ENCODE results near the gene TK2.
"Not testable (repeated sequence)": the region's sequence is repeated elsewhere in the genome, so short reads cannot be mapped to it uniquely, and the experiment has no call there.

TK2 gene

DNA sequence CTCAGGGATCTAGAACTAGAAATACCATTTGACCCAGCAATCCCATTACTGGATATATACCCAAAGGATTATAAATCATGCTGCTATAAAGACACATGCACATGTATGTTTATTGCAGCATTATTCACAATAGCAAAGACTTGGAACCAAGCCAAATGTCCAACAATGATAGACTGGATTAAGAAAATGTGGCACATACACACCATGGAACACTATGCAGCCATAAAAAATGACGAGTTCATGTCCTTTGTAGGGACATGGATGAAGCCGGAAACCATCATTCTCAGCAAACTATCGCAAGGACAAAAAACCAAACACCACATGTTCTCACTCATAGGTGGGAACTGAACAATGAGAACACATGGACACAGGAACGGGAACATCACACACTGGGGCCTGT lies 48.4 kb downstream of the TK2 start:
- DNase-seq: not testable (repeated sequence)

- not testable (repeated sequence) for DNase-seq
Measured at GRCh38 chr16:66497921-66498320, 52.0 kb downstream of the TK2 start.

DNA sequence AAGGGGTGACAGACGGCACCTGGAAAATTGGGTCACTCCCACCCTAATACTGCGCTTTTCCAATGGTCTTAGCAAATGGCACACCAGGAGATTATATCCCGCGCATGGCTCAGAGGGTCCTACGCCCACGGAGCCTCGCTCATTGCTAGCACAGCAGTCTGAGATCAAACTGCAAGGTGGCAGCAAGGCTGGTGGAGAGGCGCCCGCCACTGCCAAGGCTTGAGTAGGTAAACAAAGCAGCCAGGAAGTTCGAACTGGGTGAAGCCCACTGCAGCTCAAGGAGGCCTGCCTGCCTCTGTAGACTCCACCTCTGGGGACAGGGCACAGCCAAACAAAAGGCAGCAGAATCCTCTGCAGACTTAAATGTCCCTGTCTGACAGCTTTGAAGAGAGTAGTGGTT lies 53.7 kb downstream of the TK2 start:
- not testable (repeated sequence) for DNase-seq

GRCh38 chr16:66495440-66495839 lies 54.5 kb downstream of the TK2 start:
- DNase-seq: no peak

DNA sequence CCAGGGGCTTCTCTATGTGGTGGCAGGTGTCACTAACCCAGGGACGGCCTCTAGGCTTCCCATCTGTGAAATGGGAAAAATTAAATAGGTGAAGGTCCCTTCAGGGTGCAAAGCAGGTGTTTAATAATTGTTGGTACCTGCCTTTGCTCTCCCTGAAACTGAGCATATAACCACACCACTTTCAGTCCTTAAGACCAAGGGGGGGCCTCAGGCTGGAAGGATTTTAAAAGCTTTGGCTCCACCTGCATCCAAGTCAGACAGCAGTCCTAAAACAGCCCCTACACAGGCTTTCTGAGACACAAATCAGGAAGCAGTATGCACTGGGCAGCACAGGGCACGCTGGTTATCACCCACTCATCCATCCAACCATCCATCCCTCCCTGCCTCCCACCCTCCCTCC lies 55.0 kb downstream of the TK2 start:
- no peak for DNase-seq

GRCh38 chr16:66493490-66494401 lies 56.2 kb downstream of the TK2 start:
- DNase-seq: no peak

DNA sequence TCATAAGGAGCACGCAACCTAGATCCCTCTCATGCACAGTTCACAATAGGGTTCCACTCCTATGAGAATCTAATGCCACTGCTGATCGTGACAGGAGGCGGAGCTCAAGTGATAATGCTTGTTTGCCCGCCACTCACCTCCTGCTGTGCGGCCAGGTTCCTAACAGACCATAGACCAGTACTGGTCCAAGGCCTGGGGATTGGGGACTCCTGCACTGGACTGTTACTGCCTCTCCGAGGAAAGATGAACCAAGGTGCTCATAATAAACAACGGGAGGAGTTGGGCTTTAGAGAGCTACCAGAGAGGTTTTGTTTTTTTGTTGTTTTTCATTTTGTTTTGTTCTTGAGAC lies 58.2 kb downstream of the TK2 start:
- no peak for DNase-seq

- DNase-seq: no peak
Measured at GRCh38 chr16:66490774-66491715, 58.9 kb downstream of the TK2 start.

DNA sequence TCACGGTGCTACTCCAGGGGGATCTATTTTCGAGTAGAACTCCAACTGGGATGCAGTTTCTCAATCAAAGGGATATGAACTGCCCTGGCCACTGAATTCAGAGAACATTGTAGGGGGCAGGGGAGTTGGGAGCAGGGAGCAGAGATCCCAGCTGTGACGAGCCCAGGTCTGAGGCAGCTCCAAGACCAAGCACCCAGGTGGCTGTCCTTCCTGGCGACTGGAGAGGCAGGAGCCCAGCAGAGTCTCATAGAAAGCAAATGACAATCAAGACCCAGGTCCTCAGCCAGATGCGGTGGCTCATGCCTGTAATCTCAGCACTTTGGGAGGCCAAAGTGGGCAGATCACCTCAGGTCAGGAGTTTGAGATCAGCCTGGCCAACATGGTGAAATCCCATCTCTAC lies 60.1 kb downstream of the TK2 start:
- DNase-seq: no peak

DNA sequence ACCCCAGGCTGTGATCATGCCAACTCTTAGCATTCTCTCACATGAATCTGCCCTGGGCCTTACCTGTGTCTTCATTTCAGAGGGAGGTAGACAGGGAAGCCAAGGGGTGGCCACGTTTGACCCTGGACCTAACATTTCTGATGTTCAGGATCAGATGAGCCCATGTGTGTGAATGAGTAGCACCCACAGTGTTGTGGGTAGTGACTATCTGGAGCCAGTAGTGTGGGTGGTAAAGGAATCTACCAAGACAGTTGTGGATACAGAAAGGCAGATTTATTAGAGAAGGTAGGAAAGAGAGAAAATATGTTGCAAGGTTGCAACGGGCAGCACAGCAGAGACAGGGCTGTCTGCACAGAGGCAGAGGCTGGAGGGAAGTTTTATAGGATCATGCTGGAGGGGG lies 60.5 kb downstream of the TK2 start:
- no peak for DNase-seq

DNA sequence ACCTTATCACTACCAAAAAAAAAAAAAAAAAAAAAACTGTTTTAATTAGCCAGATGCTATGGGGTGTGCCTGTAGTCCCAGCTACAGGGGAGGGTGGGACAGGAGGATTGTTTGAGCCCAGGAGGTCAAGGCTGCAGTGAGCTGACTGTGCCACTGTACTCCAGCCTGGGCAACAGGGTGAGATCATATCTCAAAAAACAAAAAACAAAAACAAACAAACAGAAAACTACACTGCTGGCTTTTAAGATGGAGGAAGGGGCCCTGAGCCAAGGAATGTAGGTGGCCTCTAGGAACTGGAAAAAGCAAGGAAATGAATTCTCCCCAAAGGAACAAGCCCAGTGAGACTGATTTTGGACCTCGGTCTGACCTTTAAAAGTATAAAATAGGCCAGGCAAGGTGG lies 61.4 kb downstream of the TK2 start:
- DNase-seq: no peak

GRCh38 chr16:66487580-66488275 lies 62.2 kb downstream of the TK2 start:
- no peak for DNase-seq

DNA sequence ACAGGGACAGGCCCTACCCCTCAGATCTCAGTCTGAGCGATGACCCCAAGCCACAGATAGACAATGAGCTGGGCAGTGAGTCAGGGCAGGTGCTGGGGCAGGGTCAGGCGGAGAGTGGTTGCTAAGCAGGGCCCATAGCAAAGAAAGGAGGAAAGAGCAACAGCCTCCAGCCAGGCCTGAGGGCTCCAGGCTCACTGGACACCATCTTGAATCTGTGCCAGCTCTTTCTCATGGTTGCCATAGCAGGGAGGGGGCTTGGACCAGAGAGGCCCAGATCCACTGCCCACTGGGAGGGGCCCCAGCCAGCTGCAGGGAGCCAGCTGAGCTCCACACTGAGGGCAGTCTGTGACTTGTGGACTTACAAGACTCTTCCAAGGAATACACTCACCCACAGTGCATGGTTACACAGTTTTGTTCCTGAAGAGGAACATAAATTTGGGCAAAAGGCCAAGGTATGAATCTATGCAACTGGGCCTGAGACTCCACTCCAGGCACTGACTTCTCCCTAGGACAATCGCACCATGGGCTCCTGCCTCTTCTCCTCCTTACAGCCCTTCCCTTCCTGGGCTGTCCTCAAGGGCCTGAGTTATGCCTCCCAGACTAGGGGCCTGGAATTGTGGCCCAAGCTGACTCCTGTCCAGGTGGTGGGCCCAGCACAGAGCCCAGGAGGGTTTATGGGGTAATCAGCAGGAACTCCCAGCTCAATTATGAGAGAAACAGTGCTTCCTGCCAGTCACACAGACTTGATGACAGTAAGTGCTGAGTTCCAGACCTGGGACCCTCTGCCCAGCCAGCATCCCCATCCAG lies 62.9 kb downstream of the TK2 start:
- no peak for DNase-seq

GRCh38 chr16:66486199-66486772 lies 63.6 kb downstream of the TK2 start:
- no peak for DNase-seq

GRCh38 chr16:66485376-66485775 lies 64.5 kb downstream of the TK2 start:
- DNase-seq: no peak

GRCh38 chr16:66484453-66485213 lies 65.3 kb downstream of the TK2 start:
- DNase-seq: no peak

GRCh38 chr16:66483689-66484452 lies 66.1 kb downstream of the TK2 start:
- no peak for DNase-seq

GRCh38 chr16:66481943-66482390 lies 68.0 kb downstream of the TK2 start:
- DNase-seq: no peak

GRCh38 chr16:66481081-66481942 lies 68.6 kb downstream of the TK2 start:
- no peak for DNase-seq
